Activated B cell treated with CpG ODN at 0.5 μM for 24 hours (primary cell): ENCODE results near the gene THAP10. TPM values are rescaled to one million over a fixed set of nuclear protein-coding genes. Genes with fewer than 3 reads are reported as not detected.
"Not testable (repeated sequence)": the region's sequence is repeated elsewhere in the genome, so short reads cannot be mapped to it uniquely, and the experiment has no call there.

ENCODE experiments used
- ATAC-seq: fragments of 200-7000 bp; cut with Tn5 transposase; one replicate; pipeline ENCODE4 v1.10.0; 2021; ENCODE audit warnings: low read depth, mild to moderate bottlenecking, moderate library complexity
- CTCF ChIA-PET: fragments of 350-600 bp; sonication (Branson Sonifier 250); formaldehyde crosslinking; loops from one replicate; lab custom pipeline; 2021; ENCODE audit warnings: antibody characterized with exemption; lab: Charles Lee
- POLR2A ChIA-PET: fragments of 350-600 bp; sonication (Branson Sonifier 250); formaldehyde crosslinking; loops from one replicate; lab custom pipeline; 2021; ENCODE audit warnings: antibody characterized with exemption; lab: Charles Lee
- DNase-seq: peaks from one replicate; pipeline ENCODE4 v3.0.0; 2022
- H3K27ac Mint-ChIP-seq: one replicate; pipeline ENCODE4 v1.8.0; 2020; ENCODE audit warnings: mixed read lengths
- H3K27me3 Mint-ChIP-seq: one replicate; pipeline ENCODE4 v1.8.0; 2021; ENCODE audit warnings: mixed read lengths
- H3K36me3 Mint-ChIP-seq: one replicate; pipeline ENCODE4 v1.8.0; 2021; ENCODE audit warnings: low read depth, mixed read lengths
- H3K4me1 Mint-ChIP-seq: one replicate; pipeline ENCODE4 v1.8.0; 2021; ENCODE audit warnings: mixed read lengths
- H3K4me3 Mint-ChIP-seq: one replicate; pipeline ENCODE4 v1.8.0; 2020; ENCODE audit warnings: mild to moderate bottlenecking, mixed read lengths
- H3K9me3 Mint-ChIP-seq: one replicate; pipeline ENCODE4 v1.8.0; 2020; ENCODE audit warnings: mixed read lengths
- CTCF ChIP-seq: fragments of 200-600 bp; IDR thresholded peaks from one replicate; pipeline ENCODE4 v1.8.0; 2022; ENCODE audit warnings: antibody characterized with exemption, mild to moderate bottlenecking
- intact Hi-C: fragments of 100-400 bp; cut with micrococcal nuclease; formaldehyde crosslinking; loops from one replicate; pipeline ENCODE4 v1.15.1; 2024
- total RNA-seq: library from RNA; stranded (reverse); gene quantifications from 2 replicates; pipeline ENCODE4 v1.2.3, GENCODE V29; 2022

Gene THAP10
- total RNA-seq, 1 donor from 2014 or later, result 0.27 TPM

- CTCF ChIA-PET, result interaction anchor here (0.6 kb wide), 1 partner anchor 24 kb away, joined by 3 read pairs; no protein-coding TSS in a partner anchor
- intact Hi-C loops, result no loop called here
Measured at GRCh38 chr15:70931821-70932220, 39.6 kb upstream of the THAP10 start.

GRCh38 chr15:70926914-70927313, 34.7 kb upstream of the THAP10 start:
- H3K9me3 Mint-ChIP-seq, ATAC-seq, H3K4me3 Mint-ChIP-seq, POLR2A ChIA-PET, H3K4me1 Mint-ChIP-seq, H3K36me3 Mint-ChIP-seq, H3K27ac Mint-ChIP-seq, DNase-seq, intact Hi-C loops, CTCF ChIA-PET: not testable (repeated sequence)
- H3K27me3 Mint-ChIP-seq, result peaks cover 22% of the 10 kb centered on the region

More at GRCh38 chr15:70931821-70932220, 39.6 kb upstream of the THAP10 start:
- Mint-ChIP-seq H3K27ac (no peak overlapping the region), H3K36me3 (no peaks in the 10 kb centered on the region), H3K4me1 (peaks cover 2% of the 10 kb centered on the region), H3K4me3 (no peak overlapping the region), H3K9me3 (no peaks in the 10 kb centered on the region), H3K27me3 (peaks cover 20% of the 10 kb centered on the region)
- no peak for DNase-seq
- no peak for ATAC-seq
- POLR2A ChIA-PET, result no interaction called here
- no peak for TF ChIP-seq CTCF

GRCh38 chr15:70923311-70924080, 31.3 kb upstream of the THAP10 start:
- no peaks in the 10 kb centered on the region for H3K36me3 Mint-ChIP-seq
- no peak for ATAC-seq
- H3K4me3 Mint-ChIP-seq, result no peak overlapping the region
- H3K9me3 Mint-ChIP-seq, result peaks cover 4% of the 10 kb centered on the region
- no peaks in the 10 kb centered on the region for H3K4me1 Mint-ChIP-seq
- intact Hi-C loops, result no loop called here
- H3K27me3 Mint-ChIP-seq, result peaks cover 7% of the 10 kb centered on the region
- H3K27ac Mint-ChIP-seq, result no peak overlapping the region
- no peak for DNase-seq
- ChIA-PET POLR2A (no interaction called here), CTCF (no interaction called here)
- TF ChIP-seq CTCF, result no peak

- peaks cover 4% of the 10 kb centered on the region for H3K9me3 Mint-ChIP-seq
- intact Hi-C loops, result no loop called here
- H3K27me3 Mint-ChIP-seq, result peaks cover 5% of the 10 kb centered on the region
- ATAC-seq, result no peak
- POLR2A ChIA-PET, result no interaction called here
- no peak overlapping the region for H3K4me3 Mint-ChIP-seq
- TF ChIP-seq CTCF, result no peak
- no peak for DNase-seq
- no peaks in the 10 kb centered on the region for H3K36me3 Mint-ChIP-seq
- H3K27ac Mint-ChIP-seq, result no peak overlapping the region
- CTCF ChIA-PET, result no interaction called here
- H3K4me1 Mint-ChIP-seq, result no peaks in the 10 kb centered on the region
Measured at GRCh38 chr15:70922119-70922518, 29.9 kb upstream of the THAP10 start.

- Mint-ChIP-seq H3K27ac (no peak overlapping the region), H3K36me3 (no peaks in the 10 kb centered on the region), H3K9me3 (peaks cover 4% of the 10 kb centered on the region), H3K27me3 (peaks cover 4% of the 10 kb centered on the region), H3K4me3 (no peak overlapping the region), H3K4me1 (no peaks in the 10 kb centered on the region)
- no peak for ATAC-seq
- ChIA-PET CTCF (no interaction called here), POLR2A (no interaction called here)
- TF ChIP-seq CTCF, result no peak
- DNase-seq, result no peak
- intact Hi-C loops, result no loop called here
Measured at GRCh38 chr15:70920981-70921696, 28.9 kb upstream of the THAP10 start.
